ENCODE data around the gene ATP5ME.
"Not testable (repeated sequence)": the region's sequence is repeated elsewhere in the genome, so short reads cannot be mapped to it uniquely, and the experiment has no call there.

ATP5ME gene, protein sequence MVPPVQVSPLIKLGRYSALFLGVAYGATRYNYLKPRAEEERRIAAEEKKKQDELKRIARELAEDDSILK

GRCh38 chr4:674172-675035 lies at the start of gene ATP5ME, which contains the start of gene MYL5:
Gene ATP5ME (minus strand): TSS chr4:674276. CDS start chr4:674247, 29 bp downstream.
Gene MYL5 (plus strand): TSS chr4:674542. CDS start chr4:678027, 3,485 bp downstream.
- peak; percentile 100 for DNase-seq (ENCODE audit: low spot score)

DNA sequence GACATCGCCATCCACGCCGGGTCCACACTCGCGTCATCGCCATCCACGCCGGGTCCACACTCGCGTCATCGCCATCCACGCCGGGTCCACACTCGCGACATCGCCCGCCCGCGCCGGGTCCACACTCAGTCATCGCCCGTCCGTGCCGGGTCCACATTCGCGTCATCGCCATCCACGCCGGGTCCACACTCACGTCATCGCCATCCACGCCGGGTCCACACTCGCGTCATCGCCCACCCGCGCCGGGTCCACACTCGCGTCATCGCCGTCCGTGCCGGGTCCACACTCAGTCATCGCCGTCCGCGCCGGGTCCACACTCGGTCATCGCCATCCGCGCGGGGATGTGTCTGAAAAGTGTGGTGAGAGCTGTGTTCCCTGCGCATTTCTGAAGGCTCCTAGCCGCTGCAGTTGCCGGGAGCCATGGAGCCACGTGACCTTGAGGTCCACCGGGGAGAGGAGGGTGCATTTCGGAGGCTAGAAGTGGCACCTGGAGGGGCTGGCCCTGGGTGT lies 48.8 kb upstream of the ATP5ME start:
- DNase-seq (ENCODE audit: low spot score), result no peak

- no peak for DNase-seq (ENCODE audit: low spot score)
Observed at GRCh38 chr4:722169-722725, 48.2 kb upstream of the ATP5ME start.

DNA sequence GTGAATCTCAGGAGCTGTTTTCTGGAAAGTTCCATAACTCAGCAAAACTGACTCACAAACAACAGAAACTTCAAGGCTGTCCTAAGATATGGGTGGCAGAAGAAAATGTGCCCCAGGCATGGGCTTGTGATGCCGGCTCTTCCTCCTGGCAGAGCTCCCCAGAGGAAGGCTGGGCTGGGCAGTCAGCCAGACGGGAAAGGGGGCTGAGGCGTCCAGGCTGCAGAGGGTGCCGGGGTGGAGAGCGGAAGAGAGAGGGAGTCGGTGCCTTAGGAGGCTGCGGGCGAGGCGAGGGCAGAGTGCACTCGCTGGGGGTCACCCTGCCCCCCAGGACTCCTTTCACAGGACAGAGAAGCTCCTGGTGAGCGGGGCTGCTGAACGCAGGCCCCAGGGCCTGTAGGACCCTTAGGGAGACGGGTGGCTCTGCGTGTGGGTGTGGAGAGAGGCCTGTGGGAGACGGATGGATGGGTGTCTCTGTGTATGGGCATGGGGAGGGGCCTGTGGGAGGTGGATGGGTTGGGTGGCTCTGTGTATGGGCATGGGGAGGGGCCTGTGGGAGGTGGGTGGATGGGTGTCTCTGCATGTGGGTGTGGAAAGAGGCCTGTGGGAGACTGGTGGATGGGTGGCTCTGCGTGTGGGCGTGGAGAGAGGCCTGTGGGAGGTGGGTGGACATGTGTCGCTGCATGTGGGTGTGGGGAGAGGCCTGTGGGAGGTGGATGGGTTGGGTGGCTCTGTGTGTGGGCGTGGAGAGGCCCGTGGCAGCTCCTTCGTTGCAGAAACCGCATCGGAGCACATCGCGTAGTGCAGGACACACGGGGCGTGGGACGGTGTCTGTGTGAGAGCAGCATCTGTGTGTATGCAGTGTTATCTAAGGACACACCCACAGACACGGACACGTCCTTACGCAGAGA lies 47.4 kb upstream of the ATP5ME start:
- DNase-seq (ENCODE audit: low spot score), result peak; percentile 43

GRCh38 chr4:720111-720860 lies 46.2 kb upstream of the ATP5ME start:
- no peak for DNase-seq (ENCODE audit: low spot score)

GRCh38 chr4:718460-718859 lies 44.4 kb upstream of the ATP5ME start:
- DNase-seq (ENCODE audit: low spot score), result no peak

DNA sequence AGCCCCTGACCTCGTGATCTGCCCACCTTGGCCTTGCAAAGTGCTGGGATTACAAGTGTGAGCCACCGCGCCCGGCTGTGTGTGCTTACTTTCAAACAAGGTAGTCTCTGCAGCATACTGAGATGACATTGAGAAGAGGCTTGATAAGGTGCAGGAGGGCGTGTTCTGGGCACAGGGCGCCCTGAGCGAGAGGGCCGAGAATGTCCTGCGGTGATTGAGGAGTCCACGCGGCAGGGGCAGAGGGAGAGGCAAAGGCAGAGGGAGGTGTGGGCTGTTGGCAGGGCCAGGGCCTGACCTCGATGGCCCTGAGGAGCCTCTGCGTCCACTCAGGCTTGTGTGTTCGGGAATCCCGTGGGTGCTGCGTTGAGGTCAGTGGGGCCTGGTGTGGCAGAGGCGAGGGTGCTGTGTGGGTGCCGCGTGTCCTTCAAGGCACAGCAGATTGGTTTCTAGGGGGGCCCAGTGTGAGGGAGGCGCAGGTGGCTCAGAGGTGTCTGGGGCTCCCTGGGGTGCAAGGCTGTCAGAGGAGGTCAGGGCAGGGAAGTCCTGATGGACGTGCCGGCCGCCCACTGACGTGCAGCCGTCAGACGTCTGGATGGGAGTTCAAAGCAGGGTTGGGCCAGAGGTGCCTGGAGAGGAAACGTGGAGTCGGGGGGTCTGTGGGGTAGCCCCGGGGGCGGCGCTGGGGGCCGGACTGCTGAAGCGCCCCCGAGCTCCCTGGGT lies 43.7 kb upstream of the ATP5ME start:
- no peak for DNase-seq (ENCODE audit: low spot score)

- no peak for DNase-seq (ENCODE audit: low spot score)
Observed at GRCh38 chr4:714087-714486, 40.0 kb upstream of the ATP5ME start.

DNA sequence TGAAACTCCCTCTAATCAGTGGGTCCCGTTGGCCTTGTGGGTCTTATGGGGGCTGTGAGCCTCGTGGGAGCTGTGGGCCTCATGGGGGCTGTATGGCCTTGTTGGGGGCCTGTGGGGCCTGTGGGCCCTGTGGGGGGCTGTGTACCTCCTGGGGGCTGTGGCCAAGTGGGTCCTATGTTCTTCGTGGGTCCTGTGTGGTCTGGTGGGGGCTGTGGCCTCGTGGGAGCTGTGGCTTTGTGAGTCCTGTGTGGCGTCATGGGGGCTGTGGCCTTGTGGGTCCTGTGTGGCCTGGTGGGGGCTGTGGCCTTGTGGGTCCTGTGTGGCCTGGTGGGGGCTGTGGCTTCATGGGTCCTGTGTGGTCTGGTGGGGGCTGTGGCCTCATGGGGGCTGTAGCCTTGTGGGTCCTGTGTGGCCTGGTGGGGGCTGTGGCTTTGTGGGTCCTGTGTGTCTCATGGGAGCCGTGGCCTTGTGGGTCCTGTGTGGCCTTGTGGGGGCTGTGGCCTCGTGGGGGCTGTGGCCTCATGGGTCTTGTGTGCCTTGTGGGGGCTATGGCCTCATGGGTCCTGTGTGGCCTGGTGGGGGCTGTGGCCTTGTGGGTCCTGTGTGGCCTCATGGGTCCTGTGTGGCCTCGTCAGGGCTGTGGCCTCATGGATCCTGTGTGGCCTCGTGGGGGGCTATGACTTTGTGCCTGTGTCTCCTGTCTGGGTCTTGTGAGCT lies 39.0 kb upstream of the ATP5ME start:
- no peak for DNase-seq (ENCODE audit: low spot score)

DNA sequence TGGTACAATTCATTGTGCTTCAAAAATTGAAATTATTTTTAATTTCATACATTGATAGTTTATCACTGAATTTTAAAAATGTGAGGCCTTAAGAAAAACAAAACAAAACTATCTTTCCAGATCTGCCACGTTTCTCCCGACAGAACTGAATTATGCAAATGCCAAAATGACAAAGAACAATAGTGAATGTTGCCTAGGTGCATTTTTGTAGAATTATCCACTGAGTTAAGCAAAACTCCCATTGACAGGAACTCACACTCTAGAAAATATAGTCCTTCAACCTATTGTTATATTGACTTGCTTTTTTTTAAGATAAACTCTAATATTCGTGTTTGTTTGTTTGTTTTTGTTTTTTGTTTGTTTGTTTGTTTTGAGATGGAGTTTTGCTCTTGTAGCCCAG lies 38.0 kb upstream of the ATP5ME start:
- DNase-seq (ENCODE audit: low spot score), result no peak

GRCh38 chr4:710916-711315 lies 36.8 kb upstream of the ATP5ME start:
- no peak for DNase-seq (ENCODE audit: low spot score)

GRCh38 chr4:710116-710515 lies 36.0 kb upstream of the ATP5ME start:
- no peak for DNase-seq (ENCODE audit: low spot score)

- no peak for DNase-seq (ENCODE audit: low spot score)
Observed at GRCh38 chr4:709348-709747, 35.3 kb upstream of the ATP5ME start.

GRCh38 chr4:708631-708933 lies 34.5 kb upstream of the ATP5ME start:
- no peak for DNase-seq (ENCODE audit: low spot score)

- DNase-seq (ENCODE audit: low spot score), result no peak
Observed at GRCh38 chr4:707929-708630, 34.0 kb upstream of the ATP5ME start.

DNA sequence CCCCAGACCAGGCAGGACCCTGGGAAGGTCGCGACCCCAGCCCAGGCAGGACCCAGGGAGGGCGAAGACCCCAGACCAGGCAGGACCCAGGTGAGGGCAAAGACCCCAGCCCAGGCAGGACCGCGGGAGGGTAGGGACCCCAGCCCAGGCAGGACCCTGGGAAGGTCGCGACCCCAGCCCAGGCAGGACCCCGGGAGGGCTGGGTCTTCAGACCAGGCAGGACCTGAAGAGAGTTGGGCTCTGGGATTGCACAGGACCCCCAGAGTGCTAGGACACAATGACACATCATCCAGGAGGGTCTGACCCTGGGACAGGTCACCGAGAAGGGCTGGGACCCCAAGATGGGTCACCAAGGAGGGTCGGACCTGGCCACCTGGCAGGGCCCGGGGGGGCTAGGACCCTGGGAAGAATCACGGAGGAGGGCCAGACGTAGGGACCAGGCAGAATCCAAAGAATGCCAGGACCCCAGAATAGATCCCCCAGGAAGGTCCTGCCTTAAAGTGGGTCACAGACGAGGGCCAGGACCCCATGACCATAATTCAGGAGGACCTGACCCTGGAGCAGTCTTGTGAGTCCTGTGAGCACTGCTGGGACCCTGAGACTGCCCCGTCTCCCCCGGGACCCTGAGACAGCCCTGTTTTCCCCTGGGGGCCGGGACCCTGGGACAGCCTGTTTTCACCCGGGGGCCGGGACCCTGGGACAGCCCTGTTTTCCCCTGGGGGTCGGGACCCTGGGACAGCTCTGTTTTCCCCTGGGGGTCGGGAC lies 32.9 kb upstream of the ATP5ME start:
- no peak for DNase-seq (ENCODE audit: low spot score)

DNA sequence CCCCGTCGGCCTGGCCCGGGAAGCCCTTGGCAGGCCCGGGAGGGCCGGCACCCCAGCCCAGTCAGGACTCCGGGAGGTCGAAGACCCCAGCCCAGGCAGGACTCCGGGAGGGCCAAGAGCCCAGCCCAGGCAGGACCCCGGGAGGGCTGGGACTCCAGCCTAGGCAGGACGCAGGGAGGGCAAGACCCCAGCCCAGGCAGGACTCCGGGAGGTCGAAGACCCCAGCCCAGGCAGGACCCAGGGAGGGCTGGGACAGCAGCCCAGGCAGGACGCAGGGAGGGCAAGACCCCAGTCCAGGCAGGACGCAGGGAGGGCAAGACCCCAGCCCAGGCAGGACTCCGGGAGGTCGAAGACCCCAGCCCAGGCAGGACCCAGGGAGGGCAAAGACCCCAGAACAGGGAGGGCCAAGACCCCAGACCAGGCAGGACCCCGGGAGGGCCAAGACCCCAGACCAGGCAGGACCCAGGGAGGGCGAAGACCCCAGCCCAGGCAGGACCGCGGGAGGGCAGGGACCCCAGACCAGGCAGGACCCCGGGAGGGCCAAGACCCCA lies 32.1 kb upstream of the ATP5ME start:
- not testable (repeated sequence) for DNase-seq (ENCODE audit: low spot score)

- DNase-seq (ENCODE audit: low spot score), result peak; percentile 100
Observed at GRCh38 chr4:705278-706082, 31.4 kb upstream of the ATP5ME start, which contains the start of gene PCGF3. Gene PCGF3 (plus strand): TSS chr4:705832. CDS start chr4:733681, 27,849 bp downstream.
